ENCODE data around the gene IL20RA.

GRCh38 chr6:137028912-137029311, 15.9 kb downstream of the IL20RA start:
- TF ChIP-seq CTCF (IDR thresholded peaks at IDR 0.05) (no peak), POLR2A (IDR thresholded peaks at IDR 0.05) (no peak)
